ENCODE measurements around the gene ZDHHC11.
"Not testable (repeated sequence)": the region's sequence is repeated elsewhere in the genome, so short reads cannot be mapped to it uniquely, and the experiment has no call there.

The ZDHHC11 gene

DNA sequence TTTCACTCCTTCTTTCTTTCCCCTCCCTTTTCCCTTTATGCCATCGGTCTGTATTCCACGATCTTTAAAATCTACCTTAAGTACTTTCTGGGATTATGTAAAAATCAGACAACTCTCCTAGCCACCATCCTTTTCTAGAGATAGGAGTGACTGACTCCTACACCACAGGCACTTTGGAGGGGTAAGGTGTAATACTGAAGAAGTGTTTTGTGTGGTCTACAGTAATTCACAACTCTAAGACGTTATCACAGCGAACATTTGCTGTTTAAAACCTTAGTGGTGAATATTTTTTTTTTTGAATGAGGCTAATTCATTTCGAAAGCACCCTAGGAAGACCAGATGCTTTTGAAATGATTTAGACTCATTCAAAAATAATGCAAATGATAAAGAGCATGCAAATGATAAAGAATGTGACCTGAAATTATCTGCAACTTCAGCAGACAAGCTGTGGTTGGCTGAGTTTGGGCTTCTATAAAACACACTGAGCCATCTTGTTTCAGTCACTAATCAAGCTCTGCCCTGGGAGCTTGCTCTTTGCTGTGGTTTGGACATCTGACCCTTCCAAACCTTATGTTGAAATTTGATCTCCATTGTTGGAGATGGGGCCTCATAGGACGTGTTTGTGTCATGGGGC is 52.2 kb downstream of the ZDHHC11 start:
- not testable (repeated sequence) for FAIRE-seq

DNA sequence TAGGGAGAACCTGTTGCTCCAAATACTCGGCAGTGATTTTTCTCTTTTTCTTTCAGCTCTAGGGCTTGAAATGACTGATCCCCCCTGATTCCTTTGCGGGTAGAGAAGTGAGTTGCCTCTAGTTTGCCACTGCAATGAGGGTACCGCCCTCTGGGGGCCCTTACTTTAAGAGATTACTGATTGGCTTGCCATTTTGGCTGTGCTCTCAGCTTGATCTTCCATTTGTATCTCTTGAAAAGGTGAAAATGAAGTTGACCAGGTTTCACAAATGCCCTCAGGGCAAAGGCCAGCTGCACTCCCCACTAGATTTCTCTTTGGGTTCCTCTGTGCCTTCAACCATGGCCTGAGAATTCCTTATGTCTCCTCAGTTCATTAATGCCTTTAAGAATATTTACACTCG is 52.8 kb downstream of the ZDHHC11 start:
- FAIRE-seq = not testable (repeated sequence)

DNA sequence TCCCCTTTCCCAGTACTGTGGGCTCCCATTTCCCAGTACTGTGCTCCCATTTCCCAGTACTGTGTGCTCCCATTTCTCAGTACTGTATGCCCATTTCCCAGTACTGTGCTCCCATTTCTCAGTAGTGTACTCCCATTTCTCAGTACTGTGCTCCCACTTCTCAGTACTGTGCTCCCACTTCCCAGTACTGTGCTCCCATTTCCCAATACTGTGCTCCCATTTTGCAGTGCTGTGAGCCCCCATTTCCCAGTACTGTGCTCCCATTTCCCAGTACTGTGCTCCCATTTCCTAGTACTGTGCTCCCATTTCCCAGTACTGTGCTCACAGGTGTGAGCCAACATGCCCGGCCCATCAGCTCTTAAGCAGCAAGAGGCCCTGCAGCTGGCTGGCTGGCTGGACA is 54.9 kb downstream of the ZDHHC11 start:
- not testable (repeated sequence) for FAIRE-seq

DNA sequence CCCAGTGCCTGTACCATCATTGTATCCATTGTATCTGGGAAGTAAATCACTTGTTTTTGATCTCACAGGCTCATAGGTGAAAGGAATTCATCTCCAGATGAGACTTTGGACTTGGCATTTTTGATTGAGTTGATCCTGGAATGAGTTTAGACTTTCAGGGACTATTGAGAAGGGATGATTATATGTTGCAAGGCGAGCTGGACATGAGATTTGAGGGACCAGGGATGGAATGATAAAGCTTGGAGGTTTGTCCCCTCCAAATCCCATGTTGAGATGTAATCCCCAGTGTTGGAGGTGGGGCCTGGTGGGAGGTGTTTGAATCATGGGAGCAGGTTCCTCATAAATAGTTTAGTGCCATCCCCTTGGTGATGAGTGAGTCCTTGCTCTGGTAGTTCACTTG is 55.8 kb downstream of the ZDHHC11 start:
- not testable (repeated sequence) for FAIRE-seq

DNA sequence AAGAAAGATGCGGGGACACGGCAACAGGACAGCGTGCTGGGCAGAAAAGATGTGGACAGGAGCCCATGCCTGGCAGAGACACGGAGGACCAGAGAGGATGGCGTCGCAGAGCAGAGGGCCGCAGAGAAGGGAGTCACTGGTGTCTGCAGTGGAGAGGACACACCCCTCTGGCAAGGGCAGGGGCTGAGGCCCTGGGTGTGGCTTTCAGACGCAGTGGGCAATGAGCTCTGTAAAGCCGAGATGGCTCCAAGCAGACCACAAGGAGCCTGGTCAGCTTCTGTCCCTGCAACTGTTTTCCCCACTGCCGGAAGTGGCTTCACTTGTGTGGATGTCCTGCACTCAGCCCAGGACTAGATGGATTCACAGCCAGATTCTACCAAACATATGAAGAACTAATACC is 62.1 kb downstream of the ZDHHC11 start:
- not testable (repeated sequence) for FAIRE-seq

DNA sequence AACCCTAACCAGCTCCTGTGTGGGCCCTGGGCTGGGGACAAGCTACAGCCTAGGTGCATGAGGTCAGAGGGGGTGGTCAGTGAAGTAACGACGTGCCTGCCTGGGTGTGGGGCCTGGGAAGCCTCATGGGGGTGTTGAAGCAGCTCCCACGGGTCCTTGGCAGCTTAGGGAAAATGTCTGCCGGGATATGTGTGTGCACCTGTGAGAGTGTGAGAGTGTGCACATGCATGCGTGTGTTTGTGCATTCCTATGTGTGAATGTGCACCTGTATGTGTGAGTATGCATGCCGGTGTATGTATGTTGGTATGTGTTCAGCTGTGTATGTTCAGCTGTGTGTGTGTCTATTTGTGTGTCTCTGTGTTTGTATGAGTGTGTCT is 62.9 kb downstream of the ZDHHC11 start:
- not testable (repeated sequence) for FAIRE-seq

DNA sequence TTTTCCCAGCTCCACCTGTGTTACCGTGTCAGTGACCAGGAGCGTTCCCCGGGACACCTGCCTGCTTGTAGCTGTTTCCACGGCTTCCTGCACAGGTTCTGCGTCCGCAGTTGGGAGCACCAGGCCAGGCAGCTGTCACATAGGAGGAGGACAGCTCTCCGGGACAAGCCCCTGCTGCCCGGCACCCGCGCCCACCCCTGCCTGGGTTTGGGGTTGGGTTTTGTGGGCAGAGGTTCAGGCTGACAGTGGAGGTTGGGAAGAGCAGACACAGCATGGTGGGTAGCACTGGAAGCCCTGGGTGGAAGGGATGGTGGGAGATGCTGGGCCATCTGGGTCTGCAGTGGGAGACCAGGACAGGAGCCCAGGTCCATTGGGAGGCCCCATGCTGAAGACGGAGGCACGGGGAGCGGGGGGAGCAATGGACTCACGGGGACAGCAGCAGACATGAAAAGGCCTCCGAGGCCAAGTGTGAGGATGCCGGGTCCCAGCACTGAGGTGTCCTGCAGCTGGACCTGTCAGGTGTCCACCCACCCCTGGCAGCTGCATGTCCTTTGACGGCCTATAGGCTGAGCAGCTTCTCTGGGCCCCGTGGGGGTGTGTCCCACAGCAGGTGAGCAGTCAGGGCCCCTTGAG is 63.4 kb downstream of the ZDHHC11 start:
- not testable (repeated sequence) for FAIRE-seq

DNA sequence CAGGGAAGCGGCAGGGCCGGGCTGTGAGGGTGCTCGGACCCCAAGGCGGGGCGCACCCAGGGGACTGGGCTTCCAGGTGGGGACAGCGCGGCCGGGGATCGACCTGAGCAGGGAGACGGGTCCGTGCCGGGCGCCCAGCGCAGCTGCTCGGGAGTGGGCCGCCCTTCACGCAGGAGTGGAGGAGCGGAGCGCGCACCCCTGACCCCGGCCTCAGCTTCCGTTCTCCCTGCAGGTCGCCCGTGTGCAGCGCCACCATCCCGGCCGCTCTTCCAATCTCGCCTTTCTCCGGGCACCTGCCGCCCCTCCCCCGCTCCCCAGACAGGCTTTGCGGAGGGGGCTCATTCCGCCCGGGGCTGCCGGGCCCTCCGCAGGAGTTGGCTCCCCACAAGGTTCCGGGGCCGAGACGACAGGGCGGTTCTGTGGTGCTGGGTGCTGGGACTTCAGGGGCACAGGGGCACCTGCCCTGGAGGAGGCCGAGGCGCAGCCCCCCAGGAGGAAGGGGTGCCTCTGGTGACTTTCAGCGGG is 65.5 kb downstream of the ZDHHC11 start:
- FAIRE-seq = not testable (repeated sequence)

DNA sequence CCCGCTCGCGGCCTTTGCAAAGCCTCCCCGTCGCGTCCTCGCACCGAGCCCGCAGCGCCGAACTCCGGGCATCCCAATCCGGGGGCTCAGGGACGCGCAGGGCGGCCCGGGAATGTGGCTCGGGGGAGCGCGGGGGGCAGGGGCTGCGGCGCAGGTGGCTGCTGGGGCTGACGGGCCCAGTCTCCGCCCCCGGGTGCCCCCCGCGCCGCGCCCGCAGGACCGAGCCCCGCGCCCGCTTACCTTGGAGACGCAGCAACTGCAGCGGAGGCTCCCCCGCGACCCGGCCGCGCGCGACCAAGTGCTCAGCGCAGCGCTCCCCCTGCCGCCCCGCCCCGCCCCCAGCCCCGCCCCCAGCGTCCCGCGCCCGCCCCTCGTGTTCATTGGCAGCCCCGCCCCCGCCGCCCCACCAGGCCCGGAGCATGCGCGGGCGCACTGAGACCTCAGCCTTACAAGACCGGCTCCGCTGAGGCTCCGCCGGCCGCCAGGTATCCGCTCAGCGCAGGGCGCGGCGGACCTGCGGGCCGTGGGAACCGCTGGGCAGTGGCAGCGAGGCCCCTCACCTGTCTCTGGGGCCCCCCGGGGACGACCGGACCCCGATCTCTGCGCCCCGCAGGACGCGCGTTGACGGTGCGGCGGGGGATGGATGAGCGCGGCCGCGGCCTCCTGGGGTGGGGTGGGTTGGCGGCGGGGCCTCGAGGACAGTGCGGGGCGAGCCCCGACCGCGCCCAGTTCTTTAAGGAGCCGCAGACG is 66.2 kb downstream of the ZDHHC11 start, which contains the start of gene ZDHHC11B:
Gene ZDHHC11B, minus strand, starts transcription at position 302 of the 750 bp plus-strand sequence. CDS start 17,810 bp downstream, outside the sequence.
- FAIRE-seq = not testable (repeated sequence)

DNA sequence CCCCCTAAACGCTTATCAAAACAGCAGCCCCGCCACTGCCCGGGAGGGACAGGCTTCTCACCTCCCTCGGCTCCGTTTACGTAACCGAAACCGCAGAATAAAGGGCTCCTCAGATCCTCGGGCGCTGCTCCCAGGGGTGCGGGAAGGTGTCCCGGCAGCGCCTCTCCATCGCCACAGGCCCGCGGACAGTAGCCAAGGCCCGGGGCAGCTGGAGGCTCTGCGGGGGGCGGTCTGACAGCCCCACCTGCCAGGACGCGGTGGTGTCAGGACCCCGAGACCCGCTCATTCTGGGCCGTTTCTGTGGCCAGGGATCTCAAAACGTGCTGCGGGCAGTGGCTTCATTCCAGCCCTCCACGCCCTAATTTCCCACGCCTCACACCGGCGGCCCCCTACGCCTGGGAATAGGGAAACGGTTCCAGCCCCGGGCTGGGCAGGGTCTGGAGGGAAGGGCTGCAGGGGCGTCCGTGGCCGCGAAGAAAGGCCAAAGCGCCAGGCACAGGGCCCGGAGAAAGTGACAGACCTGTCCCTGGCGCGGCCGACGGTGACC is 66.8 kb downstream of the ZDHHC11 start:
- not testable (repeated sequence) for FAIRE-seq

DNA sequence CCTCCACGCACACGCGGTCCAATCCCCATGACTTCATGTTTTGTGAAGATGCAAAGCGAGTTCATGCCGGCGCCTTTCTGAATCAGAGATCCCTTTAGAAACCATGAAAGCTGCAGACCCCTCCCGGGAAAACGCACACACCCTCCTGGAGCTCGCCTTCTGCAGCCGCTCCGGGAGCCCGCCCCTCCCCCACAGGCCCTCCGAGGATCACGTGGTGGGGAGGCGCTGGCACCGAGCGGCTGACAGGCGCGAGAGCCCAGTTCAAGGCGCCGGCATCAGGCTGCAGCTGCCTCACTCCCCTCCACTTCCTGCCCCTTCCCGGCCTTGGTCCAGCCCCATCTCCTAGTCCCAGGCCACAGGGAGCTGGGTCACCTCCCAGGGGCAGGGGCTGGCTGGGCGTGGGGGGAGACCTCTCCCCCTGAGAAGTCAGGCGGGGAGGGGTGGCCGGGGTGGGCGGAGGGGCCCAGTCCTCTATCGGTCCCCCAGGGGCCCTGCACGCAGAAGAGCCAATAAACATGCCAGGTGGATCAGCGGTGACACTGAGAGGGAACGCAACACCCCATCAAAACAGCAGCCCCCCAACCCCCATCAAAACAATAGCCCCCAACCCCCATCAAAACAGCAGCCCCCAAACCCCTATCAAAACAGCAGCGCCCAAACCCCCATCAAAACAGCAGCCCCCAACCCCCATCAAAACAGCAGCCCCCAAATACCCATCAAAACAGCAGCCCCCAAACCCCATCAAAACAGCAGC is 67.6 kb downstream of the ZDHHC11 start:
- not testable (repeated sequence) for FAIRE-seq

DNA sequence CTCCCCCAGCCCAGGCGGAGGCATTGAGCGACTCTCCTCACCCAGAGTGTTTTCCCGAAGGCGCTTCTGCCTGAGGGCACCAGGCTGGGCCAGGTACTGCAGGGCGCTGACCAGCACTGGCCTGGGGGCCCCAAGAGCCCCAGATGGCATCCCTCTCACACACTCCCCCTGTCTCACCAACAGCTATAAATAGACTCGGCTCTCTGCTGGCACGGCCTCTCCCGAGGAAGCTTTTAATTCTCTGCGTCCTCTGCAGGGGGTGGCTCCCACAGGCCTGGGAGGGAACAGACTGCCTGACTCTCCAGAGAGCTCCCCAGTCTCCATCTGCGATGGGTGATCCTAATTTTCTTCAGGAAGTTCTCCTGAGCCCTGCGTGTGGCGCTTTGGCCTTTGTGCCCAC is 68.4 kb downstream of the ZDHHC11 start:
- not testable (repeated sequence) for FAIRE-seq

DNA sequence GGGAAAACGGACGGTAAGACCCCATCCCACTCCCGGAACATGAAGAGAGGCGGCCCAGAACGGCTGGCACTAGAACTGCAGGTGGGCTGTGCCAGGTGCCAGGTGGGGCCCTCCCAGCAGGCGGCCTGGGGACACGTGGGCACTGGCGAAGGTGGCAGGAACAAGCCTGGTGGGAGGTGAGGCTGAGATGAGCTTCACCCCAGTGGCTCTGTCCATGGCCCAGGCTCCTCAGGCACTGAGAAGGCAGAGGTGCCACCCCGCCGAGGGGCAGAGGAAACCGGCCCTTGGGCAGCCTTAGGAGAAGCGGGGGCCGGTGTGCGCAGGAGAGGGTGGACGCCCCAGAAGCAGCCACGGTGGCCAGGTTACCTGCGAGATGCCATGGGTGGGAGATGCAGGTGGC is 70.2 kb downstream of the ZDHHC11 start:
- FAIRE-seq = not testable (repeated sequence)

DNA sequence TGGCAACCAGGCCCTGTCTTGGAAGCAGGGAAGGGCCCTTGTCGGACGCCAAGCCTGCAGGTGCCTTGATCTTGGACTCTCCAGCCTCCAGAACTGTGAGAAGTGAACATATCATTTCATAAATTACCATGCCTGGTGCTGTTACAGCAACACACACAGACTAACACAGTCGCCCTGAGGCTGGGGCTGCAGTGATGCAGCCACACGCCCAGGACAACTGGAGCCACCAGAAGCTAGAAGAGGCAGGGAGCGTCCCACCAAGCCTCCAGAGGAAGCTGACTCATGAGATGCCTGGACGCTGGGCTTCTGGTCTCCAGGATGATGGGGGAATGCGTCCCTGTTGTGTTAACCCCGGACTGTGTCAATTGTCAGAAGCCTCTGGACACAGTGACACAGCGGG is 71.8 kb downstream of the ZDHHC11 start:
- FAIRE-seq = not testable (repeated sequence)

DNA sequence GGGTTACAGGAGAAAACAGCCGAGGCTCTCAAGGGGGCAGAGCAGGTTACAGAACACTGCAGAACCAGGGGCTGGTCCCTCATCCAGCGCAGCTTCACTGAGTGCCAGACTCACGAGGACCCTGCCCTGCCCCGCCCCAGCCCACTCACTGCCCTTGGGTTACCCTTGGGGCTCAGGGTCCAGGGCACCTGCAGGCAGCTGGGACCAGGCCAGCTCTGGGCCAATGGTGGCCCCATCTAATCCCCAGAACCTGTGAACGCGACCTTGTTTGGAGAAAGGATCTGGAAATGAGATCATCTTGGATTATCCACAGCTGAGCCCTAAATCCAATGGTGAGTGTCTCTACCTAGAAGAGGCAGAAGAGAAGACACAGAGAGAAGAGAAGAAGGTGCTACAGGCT is 72.4 kb downstream of the ZDHHC11 start:
- FAIRE-seq = not testable (repeated sequence)

DNA sequence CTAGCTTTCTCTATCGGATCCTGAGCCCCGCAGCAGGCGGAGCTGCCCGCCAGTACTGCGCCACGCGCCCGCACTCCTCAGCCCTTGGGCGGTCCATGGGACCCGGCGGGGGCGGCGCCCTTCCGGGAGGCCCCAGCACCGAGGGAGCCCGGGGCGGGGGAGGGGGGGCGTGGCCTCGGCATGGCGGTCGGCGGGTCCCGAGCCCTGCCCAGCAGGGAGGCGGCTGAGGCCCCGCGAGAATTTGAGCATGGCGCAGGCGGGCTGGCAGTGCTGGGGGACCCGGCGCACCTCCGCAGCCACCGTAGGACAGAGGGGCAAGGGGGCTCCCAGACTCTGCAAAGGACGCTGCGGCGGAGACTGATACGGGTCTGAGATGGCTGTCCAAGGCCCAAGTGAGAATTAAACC is 73.0 kb downstream of the ZDHHC11 start:
- no peak for FAIRE-seq

DNA sequence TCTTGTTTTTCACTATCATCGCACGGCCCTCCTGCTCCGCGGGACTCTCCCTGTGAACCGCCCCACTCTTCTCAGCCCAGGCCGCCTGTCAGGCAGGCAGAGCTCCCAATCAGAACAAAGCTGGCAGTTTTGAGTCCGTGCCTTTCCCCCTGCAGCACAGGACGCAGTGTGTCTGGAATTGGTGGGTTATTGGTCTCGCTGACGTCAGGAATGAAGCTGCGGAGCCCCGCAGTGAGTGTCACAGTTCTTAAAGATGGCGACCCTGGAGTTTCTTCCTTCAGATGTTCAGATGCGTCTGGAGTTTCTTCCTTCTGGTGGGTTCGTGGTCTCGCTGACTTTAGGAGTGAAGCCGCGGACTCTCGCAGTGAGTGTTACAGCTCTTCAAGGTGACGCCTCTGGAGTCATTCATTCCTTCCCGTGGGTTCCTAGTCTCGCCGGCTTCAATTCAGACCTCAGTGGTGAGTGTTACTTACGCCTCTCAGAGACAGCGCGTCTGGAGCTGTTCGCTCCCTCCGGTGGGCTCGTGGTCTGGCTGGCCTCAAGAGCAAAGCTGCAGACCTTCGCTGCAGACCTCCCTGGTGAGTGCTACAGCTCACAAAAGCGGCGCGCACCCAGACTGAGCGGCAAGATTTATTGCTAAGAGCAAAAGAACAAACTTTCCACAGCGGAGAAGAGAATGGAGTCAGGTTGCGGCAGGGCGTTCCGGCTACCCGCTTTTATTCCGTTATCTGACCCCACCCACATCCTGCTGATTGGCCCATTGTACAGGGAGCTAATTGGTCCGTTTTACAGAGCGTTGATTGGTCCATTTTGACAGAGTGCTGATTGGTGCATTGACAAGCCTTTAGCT is 73.7 kb downstream of the ZDHHC11 start:
- FAIRE-seq = no peak

DNA sequence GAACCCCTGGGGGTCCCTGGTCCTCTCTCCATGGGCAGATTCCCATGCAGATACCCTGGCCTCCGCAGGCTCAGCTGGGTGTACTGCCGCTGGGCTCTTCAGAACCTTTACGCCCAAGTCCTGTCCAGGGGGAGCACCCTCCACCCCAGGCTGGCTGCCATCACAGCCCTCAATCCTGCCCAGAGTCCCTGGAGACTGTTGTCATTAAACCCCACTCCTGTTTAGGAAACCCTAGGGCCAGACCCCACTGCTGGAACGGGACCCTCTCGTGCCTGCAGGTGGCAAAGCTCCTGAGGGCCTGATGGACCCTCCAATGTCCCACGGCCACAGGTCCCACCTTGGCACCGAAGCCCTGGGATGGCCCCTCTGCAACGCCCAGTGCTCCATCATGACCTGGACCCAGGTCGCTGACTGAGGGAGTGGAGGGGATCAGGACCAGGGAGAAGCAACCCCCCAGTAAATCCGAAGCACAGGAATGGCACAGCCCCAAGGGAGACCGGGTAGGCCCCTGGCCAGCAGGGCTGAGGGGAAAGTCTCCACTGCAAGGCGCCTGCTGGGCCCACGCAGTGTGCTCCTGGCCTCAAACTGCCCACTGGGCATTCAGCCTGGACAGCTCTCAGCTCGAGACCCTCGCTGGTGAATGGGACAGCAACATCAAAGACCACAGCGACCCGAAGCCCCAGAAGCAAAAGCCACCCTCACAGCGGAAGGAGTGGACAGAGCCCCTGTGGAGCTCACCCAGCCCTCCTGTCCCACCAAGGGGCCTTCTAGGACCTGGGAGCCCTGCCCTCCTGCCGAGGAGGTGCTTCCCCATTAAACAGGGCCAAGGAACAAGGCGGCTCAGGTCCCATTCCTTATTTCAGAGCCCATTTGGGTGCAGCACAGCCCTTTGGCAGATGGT is 74.6 kb downstream of the ZDHHC11 start:
- no peak for FAIRE-seq

DNA sequence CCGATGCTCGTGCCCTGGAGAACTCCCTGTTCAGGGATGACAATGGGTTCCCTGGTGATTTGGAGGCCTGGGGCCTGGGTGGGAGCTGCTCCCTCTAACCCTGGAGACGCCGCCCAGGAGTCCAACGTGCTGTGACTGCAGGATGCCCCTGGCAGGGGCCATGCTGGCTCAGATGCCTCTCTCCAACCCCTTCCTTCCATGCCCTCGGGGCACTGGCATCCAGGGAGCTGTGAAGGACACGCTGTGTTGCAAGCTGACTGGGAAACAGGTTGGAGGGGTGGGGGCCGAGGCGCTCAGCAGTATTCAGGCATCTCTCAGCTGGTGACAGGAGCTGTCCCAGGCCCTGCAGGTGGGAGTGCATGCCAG is 75.2 kb downstream of the ZDHHC11 start:
- FAIRE-seq = not testable (repeated sequence)

DNA sequence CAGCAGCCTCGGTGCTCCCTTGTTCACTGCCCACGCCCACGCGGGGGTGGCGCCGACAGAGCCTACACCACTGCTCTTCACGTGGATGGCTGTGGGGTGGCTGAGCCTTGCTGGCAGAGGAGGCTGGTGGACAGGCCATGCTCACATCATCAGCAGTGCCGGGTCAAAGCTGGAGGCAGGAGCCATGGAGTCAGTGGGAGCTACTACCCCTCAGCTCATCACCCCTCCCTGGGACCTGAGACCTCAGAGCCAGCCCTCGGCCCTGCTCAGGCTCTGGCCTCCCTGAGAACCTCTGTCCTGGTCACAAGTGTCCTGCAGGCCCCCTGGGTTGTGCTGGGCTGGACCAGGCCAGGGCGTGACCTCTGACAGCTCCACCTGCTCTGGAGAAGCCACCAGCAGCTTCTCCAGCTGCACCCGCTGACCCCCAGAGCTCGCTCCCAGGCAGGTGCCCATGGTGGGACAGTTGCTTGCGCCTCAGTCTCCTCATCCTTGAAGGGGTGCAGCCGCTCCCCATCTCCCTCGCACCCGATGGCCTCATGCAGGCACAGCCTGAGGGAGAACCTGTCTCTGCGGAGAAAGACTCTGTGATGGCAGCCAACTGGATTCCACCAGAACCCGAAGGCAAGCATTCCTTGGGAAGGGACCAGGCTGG is 75.8 kb downstream of the ZDHHC11 start:
- not testable (repeated sequence) for FAIRE-seq
